NK-92 (cell line): ENCODE results near the gene TBC1D21.
"Not testable (repeated sequence)": the region's sequence is repeated elsewhere in the genome, so short reads cannot be mapped to it uniquely, and the experiment has no call there.

Experiments used
- DNase-seq: peaks from one replicate; lab custom pipeline; 2025; ENCODE audit not compliant: unreplicated experiment; lab: John Stamatoyannopoulos, UW

TBC1D21 gene

GRCh38 chr15:73928241-73928579 lies 54.8 kb downstream of the TBC1D21 start:
- no peak for DNase-seq

GRCh38 chr15:73928971-73929627 lies 55.7 kb downstream of the TBC1D21 start:
- no peak for DNase-seq

- DNase-seq, result no peak
Measured at GRCh38 chr15:73930371-73930770, 57.0 kb downstream of the TBC1D21 start.

- no peak for DNase-seq
Measured at GRCh38 chr15:73930790-73931281, 57.5 kb downstream of the TBC1D21 start.

GRCh38 chr15:73931441-73931840 lies 58.1 kb downstream of the TBC1D21 start:
- DNase-seq, result no peak

GRCh38 chr15:73932381-73933191 lies 59.2 kb downstream of the TBC1D21 start:
- no peak for DNase-seq

GRCh38 chr15:73934281-73934680 lies 60.9 kb downstream of the TBC1D21 start:
- no peak for DNase-seq

GRCh38 chr15:73935547-73935946 lies 62.2 kb downstream of the TBC1D21 start:
- DNase-seq, result no peak

GRCh38 chr15:73936181-73936580 lies 62.8 kb downstream of the TBC1D21 start:
- DNase-seq, result no peak

GRCh38 chr15:73936588-73937290 lies 63.4 kb downstream of the TBC1D21 start:
- DNase-seq, result no peak

GRCh38 chr15:73937296-73937695 lies 63.9 kb downstream of the TBC1D21 start:
- DNase-seq, result no peak

GRCh38 chr15:73937726-73938125 lies 64.4 kb downstream of the TBC1D21 start:
- no peak for DNase-seq

GRCh38 chr15:73938516-73938915 lies 65.2 kb downstream of the TBC1D21 start:
- not testable (repeated sequence) for DNase-seq
